Endodermal cell (in vitro differentiated cells): ENCODE data around the gene CROCC2. TPM values are rescaled to one million over a fixed set of nuclear protein-coding genes. Genes with fewer than 3 reads are reported as not detected.

Source experiments
- DNase-seq: peaks from one replicate; pipeline ENCODE4 v3.0.0-alpha.2; 2017
- H3K27ac ChIP-seq: 2 replicates; pipeline ENCODE4 v1.5.1; 2013; ENCODE audit warnings: mild to moderate bottlenecking, low read depth, low read length, moderate library complexity
- H3K27me3 ChIP-seq: 2 replicates; pipeline ENCODE4 v1.6.1; 2013; ENCODE audit warnings: mild to moderate bottlenecking, low read length, moderate library complexity; ENCODE audit not compliant: insufficient read depth, control insufficient read depth, poor library complexity, severe bottlenecking
- H3K36me3 ChIP-seq: 2 replicates; pipeline ENCODE4 v1.7.0; 2013; ENCODE audit warnings: mild to moderate bottlenecking, low read length, moderate library complexity; ENCODE audit not compliant: control insufficient read depth, insufficient read depth
- H3K4me1 ChIP-seq: one replicate; pipeline ENCODE4 v1.7.0; 2013; ENCODE audit warnings: low read length; ENCODE audit not compliant: control insufficient read depth, insufficient read depth
- H3K4me3 ChIP-seq: 2 replicates; pipeline ENCODE4 v1.5.1; 2013; ENCODE audit warnings: mild to moderate bottlenecking, low read length, moderate library complexity
- H3K9ac ChIP-seq: 2 replicates; pipeline ENCODE4 v1.6.1; 2013; ENCODE audit warnings: mild to moderate bottlenecking, low read length, moderate library complexity; ENCODE audit not compliant: poor library complexity, severe bottlenecking; ENCODE audit errors: extremely low read depth
- H3K9me3 ChIP-seq: 2 replicates; pipeline ENCODE4 v1.6.1; 2013; ENCODE audit warnings: mild to moderate bottlenecking, low read length, moderate library complexity; ENCODE audit not compliant: control insufficient read depth
- H3K27ac Mint-ChIP-seq: 2 replicates; pipeline ENCODE4 v1.8.0; 2020; ENCODE audit warnings: mixed read lengths
- H3K27me3 Mint-ChIP-seq: 2 replicates; pipeline ENCODE4 v1.8.0; 2021; ENCODE audit warnings: mild to moderate bottlenecking, mixed read lengths; ENCODE audit not compliant: insufficient read depth
- H3K36me3 Mint-ChIP-seq: 2 replicates; pipeline ENCODE4 v1.8.0; 2020; ENCODE audit warnings: low read depth, mixed read lengths
- H3K4me1 Mint-ChIP-seq: 2 replicates; pipeline ENCODE4 v1.8.0; 2020; ENCODE audit warnings: mixed read lengths
- H3K4me3 Mint-ChIP-seq: 2 replicates; pipeline ENCODE4 v1.8.0; 2020; ENCODE audit warnings: mild to moderate bottlenecking, moderate library complexity, mixed read lengths
- H3K9me3 Mint-ChIP-seq: 2 replicates; pipeline ENCODE4 v1.8.0; 2020; ENCODE audit warnings: mild to moderate bottlenecking, mixed read lengths
- CTCF ChIP-seq: fragments of 200-600 bp; sonication (generic); conservative IDR thresholded peaks from 2 replicates; pipeline ENCODE4 v1.5.0; 2021; ENCODE audit warnings: antibody characterized with exemption, mild to moderate bottlenecking
- WGBS, 2 experiments: methylation state at CpG; one replicate each; pipeline versions ENCODE4 v1.1.5 to v1.1.7; 2013; ENCODE audit warnings: missing lambda C conversion rate in 2 of 2, mixed read lengths in 1 of 2; ENCODE audit not compliant: insufficient coverage in 1 of 2, insufficient read length in 1 of 2; 5-methylcytosine and 5-hydroxymethylcytosine counted together
- total RNA-seq, 2 donors: library from RNA; stranded (reverse); fragmentation: NEBNext Ultra II Directional in 1 of 2; extraction: Animal tissue kit (Norgen Biotek cat#: 25700) in 1 of 2; gene quantifications; 2 replicates in 1 of 2; 3 replicates in 1 of 2; pipeline ENCODE4 v1.2.1, GENCODE V29; 2021

CROCC2 gene
- total RNA-seq, 2 donors from 2014 or later, result not detected

- WGBS, 2 experiments, result 89 to 94% methylated on average over 8 to 28 of the region's 28 CpGs
- Mint-ChIP-seq H3K4me3 (no peak overlapping the region), H3K27ac (no peak overlapping the region), H3K9me3 (no peaks in the 10 kb centered on the region), H3K27me3 (no peaks in the 10 kb centered on the region), H3K36me3 (no peaks in the 10 kb centered on the region), H3K4me1 (no peaks in the 10 kb centered on the region)
- no peak for TF ChIP-seq CTCF
- Histone ChIP-seq H3K9ac (no peak overlapping the region), H3K4me1 (no peaks in the 10 kb centered on the region), H3K27ac (peak overlapping the region; percentile 70), H3K27me3 (no peaks in the 10 kb centered on the region), H3K4me3 (no peak overlapping the region), H3K36me3 (no peaks in the 10 kb centered on the region), H3K9me3 (no peaks in the 10 kb centered on the region)
- DNase-seq, result peak; percentile 41
These were observed 54.3 kb downstream of the CROCC2 start for GRCh38 chr2:240960309-240960970.

- no peak overlapping the region for H3K4me3 ChIP-seq
- no peaks in the 10 kb centered on the region for H3K36me3 ChIP-seq
- H3K27me3 ChIP-seq, result no peaks in the 10 kb centered on the region
- Mint-ChIP-seq H3K4me1 (no peaks in the 10 kb centered on the region), H3K36me3 (no peaks in the 10 kb centered on the region), H3K9me3 (no peaks in the 10 kb centered on the region), H3K27me3 (no peaks in the 10 kb centered on the region), H3K27ac (no peak overlapping the region), H3K4me3 (no peak overlapping the region)
- TF ChIP-seq CTCF, result no peak
- H3K27ac ChIP-seq, result peak overlapping the region; percentile 70
- no peak overlapping the region for H3K9ac ChIP-seq
- WGBS, 2 experiments, result 93 to 96% methylated on average over 22 to 27 of the region's 27 CpGs
- H3K4me1 ChIP-seq, result no peaks in the 10 kb centered on the region
- no peaks in the 10 kb centered on the region for H3K9me3 ChIP-seq
- DNase-seq, result peak; percentile 28
These were observed 55.1 kb downstream of the CROCC2 start for GRCh38 chr2:240960971-240961876.

- Mint-ChIP-seq H3K27ac (no peak overlapping the region), H3K36me3 (no peaks in the 10 kb centered on the region), H3K9me3 (no peaks in the 10 kb centered on the region), H3K27me3 (no peaks in the 10 kb centered on the region), H3K4me3 (no peak overlapping the region), H3K4me1 (no peaks in the 10 kb centered on the region)
- Histone ChIP-seq H3K36me3 (no peaks in the 10 kb centered on the region), H3K4me3 (no peak overlapping the region), H3K27me3 (no peaks in the 10 kb centered on the region), H3K27ac (peak overlapping the region; percentile 83), H3K9me3 (no peaks in the 10 kb centered on the region), H3K9ac (no peak overlapping the region), H3K4me1 (no peaks in the 10 kb centered on the region)
- peak; percentile 20 for DNase-seq
- TF ChIP-seq CTCF, result no peak
- WGBS, 2 experiments, result 88 to 100% methylated on average over 1 to 12 of the region's 12 CpGs
These were observed 55.8 kb downstream of the CROCC2 start for GRCh38 chr2:240961910-240962299.
